Embryonic facial prominence (tissue), 1 donor: ENCODE results near the gene DAP.
"Not testable (repeated sequence)": the region's sequence is repeated elsewhere in the genome, so short reads cannot be mapped to it uniquely, and the experiment has no call there.

Source experiments
- DNase-seq: peaks from one replicate; pipeline ENCODE4 v3.0.0-alpha.2; 2016; ENCODE audit errors: extremely low spot score

Gene DAP

DNA sequence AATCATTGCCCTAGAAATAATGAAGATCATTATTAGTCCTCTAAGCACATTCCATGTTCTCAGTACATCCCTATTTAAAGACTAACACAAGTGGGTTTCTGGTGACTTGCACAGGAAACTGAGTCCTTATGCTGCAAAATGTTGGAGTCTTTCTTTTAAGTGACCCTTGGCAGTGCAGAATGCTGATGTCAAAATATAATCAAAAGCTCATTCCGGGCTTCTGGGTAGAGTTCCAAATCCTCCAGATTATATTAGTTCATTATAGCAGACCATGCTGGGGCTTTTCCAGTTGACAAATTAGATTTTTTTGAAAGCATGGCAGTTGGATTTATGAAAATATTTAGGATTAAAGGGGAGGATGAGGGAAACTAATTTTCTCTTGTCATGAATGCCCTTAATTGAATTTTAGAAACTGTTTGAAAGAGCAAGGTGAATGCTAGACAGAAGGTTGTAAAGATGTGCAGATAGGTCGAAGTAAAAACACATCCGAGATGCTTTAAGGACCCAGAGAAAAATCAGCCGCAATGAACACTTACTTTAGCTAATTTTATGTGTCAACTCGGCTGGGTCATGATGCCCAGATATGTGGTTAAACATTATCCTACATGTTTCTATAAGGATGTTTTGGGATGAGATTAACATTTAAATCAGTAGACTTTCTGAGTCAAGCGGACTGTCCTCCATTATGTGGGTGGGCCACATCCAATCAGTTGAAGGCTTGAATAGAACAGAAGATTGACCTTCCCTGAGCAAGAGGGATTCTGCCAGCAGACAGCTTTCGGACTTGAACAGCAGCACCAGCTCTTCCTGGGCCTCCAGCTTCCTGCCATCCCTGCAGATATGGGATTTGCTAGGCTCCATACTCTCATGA lies 88.7 kb downstream of the DAP start:
- DNase-seq: no peak

GRCh38 chr5:10671041-10672008 lies 89.7 kb downstream of the DAP start:
- DNase-seq: no peak

- DNase-seq: no peak
These were observed 91.1 kb downstream of the DAP start for GRCh38 chr5:10669983-10670382.

DNA sequence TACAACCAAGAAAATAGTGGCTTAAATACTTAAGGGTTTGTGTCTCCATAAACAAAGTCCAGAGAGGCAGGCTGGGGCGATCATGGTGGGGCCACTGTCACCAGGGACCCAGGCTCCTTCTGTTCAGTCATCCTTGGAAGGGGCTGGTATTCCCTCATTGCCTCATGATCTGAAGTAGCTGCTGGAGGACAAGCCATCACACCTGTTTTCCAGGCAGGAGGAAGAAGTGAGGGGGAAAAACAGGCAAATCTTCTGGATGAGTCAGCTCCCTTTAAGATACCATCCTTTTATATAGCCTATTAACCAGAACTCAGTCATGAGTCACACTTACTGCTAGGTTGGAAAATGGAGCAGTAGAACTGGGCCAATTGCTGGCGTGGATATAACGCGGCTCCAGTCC lies 92.3 kb downstream of the DAP start:
- no peak for DNase-seq

GRCh38 chr5:10667431-10668057 lies 93.5 kb downstream of the DAP start:
- no peak for DNase-seq

DNA sequence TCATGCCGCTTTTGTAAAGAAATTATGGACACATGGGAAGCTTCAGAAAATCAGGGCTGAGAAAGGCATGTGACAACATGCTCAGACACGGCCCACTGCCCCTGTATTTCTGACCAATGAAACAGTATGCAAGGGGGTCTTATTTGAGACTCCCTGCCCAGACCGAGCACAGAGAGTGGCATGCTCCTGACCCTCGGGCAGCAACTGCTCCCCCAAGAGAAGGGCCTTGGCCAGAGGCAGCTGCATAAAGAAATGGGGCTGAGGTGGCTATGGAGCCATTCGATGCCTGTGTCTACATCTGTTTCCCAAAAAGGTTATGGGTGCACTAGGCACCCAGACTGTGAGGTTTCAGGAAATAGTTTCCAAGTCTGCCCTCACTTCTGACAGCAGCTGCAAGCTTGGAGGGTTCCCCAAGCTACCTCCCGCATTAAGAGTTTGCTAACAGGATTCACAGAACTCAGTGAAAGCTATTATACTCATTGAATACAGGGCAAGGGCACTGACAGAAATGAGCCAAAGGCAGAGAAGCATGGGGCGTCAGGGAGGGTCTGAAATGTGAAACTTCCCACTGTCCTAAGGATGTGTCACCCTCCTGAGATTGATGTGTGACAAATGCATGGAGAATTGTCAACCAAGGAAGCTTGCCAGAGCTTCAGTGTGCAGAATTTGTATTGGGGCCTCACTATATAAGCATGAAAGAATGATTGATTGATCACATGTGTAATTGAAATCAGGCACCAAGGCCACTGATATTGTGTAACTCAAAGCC lies 94.3 kb downstream of the DAP start:
- no peak for DNase-seq

DNA sequence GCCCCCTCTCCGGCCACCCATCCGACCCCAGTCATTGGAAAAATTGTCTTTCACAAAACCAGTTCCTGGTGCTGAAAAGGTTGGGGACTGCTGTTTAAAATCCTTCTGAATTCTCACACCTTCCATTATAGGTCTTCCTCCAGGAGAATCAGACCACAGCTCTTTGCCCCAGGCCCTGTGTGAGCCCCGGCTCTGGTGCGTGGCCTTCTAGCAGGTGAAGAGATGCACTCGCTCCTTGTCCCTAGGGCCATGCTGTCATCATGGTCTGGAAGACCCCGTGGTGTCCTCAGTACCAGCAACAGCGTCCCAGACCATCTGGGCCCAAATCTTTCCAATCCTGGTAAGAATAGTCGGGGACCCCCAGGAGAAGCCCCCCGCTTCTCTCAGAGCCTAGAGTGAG lies 95.2 kb downstream of the DAP start:
- no peak for DNase-seq

- not testable (repeated sequence) for DNase-seq
These were observed 96.8 kb downstream of the DAP start for GRCh38 chr5:10664180-10664769.

DNA sequence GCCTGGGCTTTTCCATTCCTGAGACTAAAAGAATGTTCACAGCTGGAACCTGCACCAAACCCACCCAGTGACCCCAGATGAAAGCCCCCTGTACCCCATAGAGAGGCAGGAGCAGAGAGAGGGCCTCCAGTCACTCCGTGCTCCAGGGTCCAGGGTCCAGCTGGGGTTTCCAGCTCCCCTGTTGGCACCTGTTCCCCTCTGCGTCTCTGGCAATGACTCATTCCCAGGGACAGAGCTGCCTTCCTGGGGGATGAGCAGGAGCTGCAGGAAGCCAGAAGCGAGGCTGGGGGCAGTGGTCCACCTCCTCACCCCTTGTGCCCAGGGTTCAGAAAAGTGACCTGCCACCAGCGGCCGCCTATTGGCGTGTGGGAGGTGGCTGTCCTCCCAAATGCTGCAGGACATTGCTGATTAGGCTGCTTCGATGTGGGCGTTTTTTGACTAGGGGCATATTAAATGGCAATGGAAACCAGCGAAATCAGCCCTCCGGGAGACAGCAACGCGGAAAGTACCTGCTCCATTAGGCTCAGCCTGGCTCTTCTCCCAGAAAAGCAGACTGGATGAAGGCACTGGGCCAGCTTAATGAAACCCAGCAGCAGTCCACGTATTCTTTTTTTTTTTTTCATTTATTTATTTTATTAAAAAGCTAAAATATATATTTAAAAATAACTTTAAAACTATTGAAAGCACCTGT lies 97.4 kb downstream of the DAP start:
- no peak for DNase-seq

DNA sequence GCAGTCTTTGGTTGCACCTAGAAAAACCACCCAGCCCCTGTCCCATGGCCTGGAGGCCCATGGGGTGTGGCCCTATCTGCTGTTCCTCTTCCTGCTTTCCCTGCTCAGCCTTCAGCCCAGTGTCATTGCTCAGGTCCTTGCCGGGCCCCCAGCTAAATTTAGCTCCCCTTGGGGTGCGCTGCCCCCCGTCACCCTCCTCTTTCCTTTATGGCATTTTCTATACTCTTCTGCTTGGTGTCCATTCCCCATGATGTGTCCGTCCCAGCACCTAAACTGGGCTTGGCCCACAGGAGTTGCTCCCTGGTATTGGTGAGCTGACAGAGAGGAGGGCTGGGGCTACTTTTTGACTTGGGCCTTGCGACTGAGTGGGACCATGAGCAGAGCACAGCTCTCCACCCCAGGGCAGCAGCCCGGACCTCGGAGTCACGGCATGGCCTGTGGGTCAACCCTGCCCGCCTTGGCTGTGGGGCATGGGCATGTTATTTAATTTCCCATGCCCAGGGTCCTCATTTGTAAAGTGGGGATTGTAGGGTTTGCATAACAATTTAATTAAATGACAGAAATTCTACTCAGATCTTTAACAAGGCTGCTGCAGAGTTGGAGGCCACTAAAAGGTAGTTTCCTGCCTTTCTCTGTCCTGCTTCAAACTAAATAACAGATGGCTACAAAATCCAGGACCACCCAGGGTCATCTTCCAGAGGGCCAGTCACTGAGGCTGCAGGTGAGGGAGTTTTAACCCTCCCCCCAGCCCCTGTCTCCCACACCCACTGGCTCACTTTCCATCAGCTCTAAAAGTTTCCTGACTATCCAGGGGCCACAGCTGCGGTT lies 98.2 kb downstream of the DAP start:
- no peak for DNase-seq

GRCh38 chr5:10662083-10662482 lies 99.0 kb downstream of the DAP start:
- no peak for DNase-seq

DNA sequence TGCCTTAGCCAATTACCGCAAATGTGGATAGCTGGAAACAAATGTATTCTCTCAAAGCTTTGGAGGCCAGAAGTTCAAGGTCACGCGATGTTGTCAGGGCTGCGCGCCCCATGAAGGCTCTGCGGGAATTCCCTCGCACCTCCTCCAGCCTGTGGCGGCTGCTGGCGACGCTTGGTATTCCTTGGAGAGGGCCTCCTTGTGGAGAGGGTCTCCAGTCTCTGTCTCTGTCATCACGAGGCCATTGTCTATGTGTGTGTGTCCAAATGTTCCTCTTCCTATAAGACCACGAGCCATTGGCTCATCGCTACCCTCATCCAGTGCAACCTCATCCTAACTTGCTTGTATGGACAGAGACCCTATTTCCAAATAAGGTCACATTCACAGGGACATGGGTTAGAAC lies 99.6 kb downstream of the DAP start:
- DNase-seq: no peak

GRCh38 chr5:10660720-10661387 lies 100.2 kb downstream of the DAP start:
- no peak for DNase-seq

DNA sequence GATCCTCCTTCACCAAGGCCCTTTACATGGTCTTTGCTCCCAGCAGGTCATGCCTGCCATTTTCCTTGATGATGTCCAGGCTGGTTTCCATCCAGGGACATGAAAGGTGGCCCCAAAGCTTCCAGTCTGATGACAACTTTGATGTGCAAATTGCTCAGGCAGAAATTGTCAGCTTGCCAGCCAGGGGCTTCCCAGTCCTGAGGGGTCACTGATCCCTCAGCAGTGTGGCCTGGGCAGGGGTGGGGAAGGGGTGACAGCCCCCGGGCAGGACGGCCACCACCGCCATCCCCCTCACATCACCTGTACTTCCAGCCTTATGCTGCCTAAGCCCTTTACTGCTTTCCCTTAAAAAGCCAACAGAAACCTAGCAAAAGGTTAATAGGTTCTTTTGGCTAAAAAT lies 100.9 kb downstream of the DAP start:
- no peak for DNase-seq

DNA sequence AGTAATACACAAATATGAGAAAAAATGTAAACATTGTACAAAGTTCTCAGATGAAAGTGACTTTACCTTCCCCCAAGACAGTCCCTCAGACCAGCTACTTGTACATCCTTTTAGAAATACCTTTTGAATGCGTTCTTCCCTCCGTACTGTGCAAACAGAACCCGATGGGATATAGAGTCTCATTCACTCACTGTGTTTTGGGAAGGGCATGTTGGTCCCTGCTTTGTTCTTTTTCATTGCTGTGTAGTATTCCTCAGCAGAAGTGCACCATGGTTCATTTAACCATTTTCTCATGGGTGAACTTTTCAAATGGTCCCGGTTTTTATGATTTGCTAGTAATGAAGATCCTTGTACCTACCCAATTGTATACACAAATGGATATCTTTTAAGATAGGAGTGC lies 102.8 kb downstream of the DAP start:
- no peak for DNase-seq

- DNase-seq: no peak
These were observed 104.8 kb downstream of the DAP start for GRCh38 chr5:10655972-10656830.

GRCh38 chr5:10655161-10655971 lies 105.7 kb downstream of the DAP start:
- no peak for DNase-seq
